Neural progenitor cell (in vitro differentiated cells): ENCODE measurements around the gene UNC5CL. TPM values are rescaled to one million over a fixed set of nuclear protein-coding genes. Genes with fewer than 3 reads are reported as not detected.

ENCODE experiments used
- DNase-seq: peaks from one replicate; pipeline ENCODE4 v3.0.0-alpha.2; 2016; ENCODE audit warnings: low spot score
- H2AFZ ChIP-seq: fragments of 200-600 bp; sonication (generic); replicated peaks from 2 replicates; pipeline ENCODE4 v1.6.1; 2016; ENCODE audit warnings: antibody characterized with exemption
- H3F3A ChIP-seq: fragments of 200-600 bp; sonication (generic); 2 replicates; pipeline ENCODE4 v1.6.1; 2016; ENCODE audit warnings: antibody characterized with exemption, low read depth
- H3K27ac ChIP-seq: fragments of 200-600 bp; sonication (generic); 2 replicates; pipeline ENCODE4 v1.5.1; 2016; ENCODE audit warnings: mild to moderate bottlenecking
- H3K27me3 ChIP-seq: fragments of 200-600 bp; sonication (generic); 2 replicates; pipeline ENCODE4 v1.6.1; 2016; ENCODE audit warnings: mild to moderate bottlenecking, moderate library complexity
- H3K36me3 ChIP-seq: fragments of 200-600 bp; sonication (generic); 2 replicates; pipeline ENCODE4 v1.5.1; 2016
- H3K4me1 ChIP-seq: fragments of 200-600 bp; sonication (generic); 2 replicates; pipeline ENCODE4 v1.6.1; 2016; ENCODE audit warnings: mixed run types
- H3K4me2 ChIP-seq: fragments of 200-600 bp; sonication (generic); 2 replicates; pipeline ENCODE4 v1.6.1; 2016
- H3K4me3 ChIP-seq: fragments of 200-600 bp; sonication (generic); 2 replicates; pipeline ENCODE4 v1.5.1; 2016
- H3K79me2 ChIP-seq: fragments of 200-600 bp; sonication (generic); 2 replicates; pipeline ENCODE4 v1.6.1; 2016; ENCODE audit warnings: low read depth
- H3K9ac ChIP-seq: fragments of 200-600 bp; sonication (generic); 2 replicates; pipeline ENCODE4 v1.6.1; 2016
- H3K9me3 ChIP-seq: fragments of 200-600 bp; sonication (generic); 2 replicates; pipeline ENCODE4 v1.5.1; 2016; ENCODE audit warnings: low read depth
- H4K20me1 ChIP-seq: fragments of 200-600 bp; sonication (generic); 2 replicates; pipeline ENCODE4 v1.6.1; 2016; ENCODE audit warnings: low read depth
- H3K27ac Mint-ChIP-seq: 3 replicates; pipeline ENCODE4 v1.8.0; 2021; ENCODE audit warnings: mixed read lengths
- H3K27me3 Mint-ChIP-seq: 2 replicates; pipeline ENCODE4 v1.8.0; 2022; ENCODE audit warnings: low read depth, mild to moderate bottlenecking, inconsistent platforms, moderate library complexity, mixed read lengths; ENCODE audit not compliant: insufficient read depth
- H3K36me3 Mint-ChIP-seq: 3 replicates; pipeline ENCODE4 v1.8.0; 2021; ENCODE audit warnings: mixed read lengths
- H3K4me1 Mint-ChIP-seq: 3 replicates; pipeline ENCODE4 v1.8.0; 2021; ENCODE audit warnings: mixed read lengths
- H3K4me3 Mint-ChIP-seq: 3 replicates; pipeline ENCODE4 v1.8.0; 2021; ENCODE audit warnings: mild to moderate bottlenecking, moderate library complexity, mixed read lengths
- H3K9me3 Mint-ChIP-seq: 3 replicates; pipeline ENCODE4 v1.8.0; 2020; ENCODE audit warnings: mixed read lengths
- CTCF ChIP-seq: fragments of 200-600 bp; sonication (generic); IDR thresholded peaks from 2 replicates; pipeline ENCODE4 v1.5.1; 2017; ENCODE audit warnings: antibody characterized with exemption, mild to moderate bottlenecking
- EZH2 ChIP-seq: fragments of 200-600 bp; sonication (generic); IDR thresholded peaks from 2 replicates; pipeline ENCODE4 v1.6.1; 2017; ENCODE audit warnings: antibody characterized with exemption, mild to moderate bottlenecking, moderate library complexity
- EZH2phosphoT487 ChIP-seq: fragments of 200-600 bp; sonication (generic); IDR thresholded peaks from 2 replicates; pipeline ENCODE4 v1.6.1; 2017; ENCODE audit warnings: antibody characterized with exemption
- total RNA-seq: library from RNA; depleted of rRNA; stranded (reverse); fragments of >200 nt; gene quantifications from 2 replicates; pipeline ENCODE4 v1.2.3, GENCODE V29; 2015; ENCODE audit warnings: low replicate concordance

UNC5CL gene
- total RNA-seq, 1 donor from 2014 or later: 2.2 TPM

DNA sequence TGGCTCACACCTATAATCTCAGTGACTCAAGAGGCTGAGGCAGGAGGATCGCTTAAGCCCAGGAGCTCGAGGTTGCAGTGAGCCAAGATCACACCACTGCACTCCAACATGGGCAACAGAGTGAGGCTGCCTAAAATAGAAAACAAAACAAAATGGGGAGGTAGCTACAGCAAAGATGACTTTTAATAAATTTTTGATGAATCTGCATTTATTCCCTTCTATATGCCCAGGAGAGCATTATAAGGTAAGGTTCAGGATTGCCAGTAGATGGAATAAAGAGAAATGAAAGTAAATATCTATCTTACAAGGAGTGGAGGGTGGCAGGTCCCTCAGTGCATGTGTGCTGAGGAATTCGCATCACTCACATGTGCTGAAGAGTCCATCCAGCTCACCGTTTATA is 24.2 kb downstream of the UNC5CL start:
- H3K27me3 Mint-ChIP-seq: peaks cover 10% of the 10 kb centered on the region
- no peaks in the 10 kb centered on the region for H4K20me1 ChIP-seq
- TF ChIP-seq EZH2phosphoT487: no peak
- no peak for TF ChIP-seq EZH2
- no peak for TF ChIP-seq CTCF
- no peak overlapping the region for H3K9ac ChIP-seq
- no peak overlapping the region for H3K4me3 ChIP-seq
- no peaks in the 10 kb centered on the region for H3K36me3 ChIP-seq
- no peaks in the 10 kb centered on the region for H3K4me1 Mint-ChIP-seq
- peaks cover 2% of the 10 kb centered on the region for H3K9me3 Mint-ChIP-seq
- H3K9me3 ChIP-seq: no peaks in the 10 kb centered on the region
- H3K4me1 ChIP-seq: no peaks in the 10 kb centered on the region
- no peaks in the 10 kb centered on the region for H3K79me2 ChIP-seq
- no peak overlapping the region for H3K27ac ChIP-seq
- peaks cover 9% of the 10 kb centered on the region for H3K36me3 Mint-ChIP-seq
- DNase-seq: no peak
- H3K4me3 Mint-ChIP-seq: no peak overlapping the region
- H3K27ac Mint-ChIP-seq: no peak overlapping the region
- H3K4me2 ChIP-seq: no peak overlapping the region
- H2AFZ ChIP-seq: no peak overlapping the region
- no peaks in the 10 kb centered on the region for H3F3A ChIP-seq
- H3K27me3 ChIP-seq: no peaks in the 10 kb centered on the region

- H3K9me3 ChIP-seq: no peaks in the 10 kb centered on the region
Observed at GRCh38 chr6:41013466-41014153, 25.4 kb downstream of the UNC5CL start.

GRCh38 chr6:41011673-41012072 is 27.3 kb downstream of the UNC5CL start:
- H3K27ac Mint-ChIP-seq: no peak overlapping the region
- peaks cover 8% of the 10 kb centered on the region for H3K36me3 Mint-ChIP-seq
- H4K20me1 ChIP-seq: no peaks in the 10 kb centered on the region
- peaks cover 8% of the 10 kb centered on the region for H3K27me3 Mint-ChIP-seq
- no peak overlapping the region for H3K4me3 Mint-ChIP-seq
- no peaks in the 10 kb centered on the region for H3F3A ChIP-seq
- no peak overlapping the region for H3K4me3 ChIP-seq
- no peak overlapping the region for H3K4me2 ChIP-seq
- no peaks in the 10 kb centered on the region for H3K79me2 ChIP-seq
- no peak overlapping the region for H2AFZ ChIP-seq
- TF ChIP-seq EZH2phosphoT487: no peak
- TF ChIP-seq CTCF: no peak
- no peak for TF ChIP-seq EZH2
- no peaks in the 10 kb centered on the region for H3K4me1 ChIP-seq
- no peak overlapping the region for H3K27ac ChIP-seq
- H3K9me3 Mint-ChIP-seq: peaks cover 2% of the 10 kb centered on the region
- no peaks in the 10 kb centered on the region for H3K9me3 ChIP-seq
- H3K4me1 Mint-ChIP-seq: no peaks in the 10 kb centered on the region
- H3K36me3 ChIP-seq: no peaks in the 10 kb centered on the region
- DNase-seq: no peak
- H3K27me3 ChIP-seq: no peaks in the 10 kb centered on the region
- H3K9ac ChIP-seq: no peak overlapping the region

More at GRCh38 chr6:41013466-41014153, 25.4 kb downstream of the UNC5CL start:
- Mint-ChIP-seq H3K27ac (no peak overlapping the region), H3K4me3 (no peak overlapping the region), H3K4me1 (no peaks in the 10 kb centered on the region), H3K27me3 (peaks cover 10% of the 10 kb centered on the region), H3K36me3 (peaks cover 9% of the 10 kb centered on the region), H3K9me3 (peaks cover 2% of the 10 kb centered on the region)
- Histone ChIP-seq H3K4me2 (no peak overlapping the region), H3K4me3 (no peak overlapping the region), H4K20me1 (no peaks in the 10 kb centered on the region), H3K36me3 (no peaks in the 10 kb centered on the region), H3K27ac (no peak overlapping the region), H3F3A (no peaks in the 10 kb centered on the region), H3K4me1 (no peaks in the 10 kb centered on the region), H3K79me2 (no peaks in the 10 kb centered on the region), H3K27me3 (no peaks in the 10 kb centered on the region), H2AFZ (no peak overlapping the region), H3K9ac (no peak overlapping the region)
- no peak for TF ChIP-seq EZH2
- TF ChIP-seq CTCF: no peak
- no peak for TF ChIP-seq EZH2phosphoT487
- no peak for DNase-seq
